Osteoblast (primary cell): Measurements from ENCODE around the gene PLXNA4. TPM values are rescaled to one million over a fixed set of nuclear protein-coding genes. Genes with fewer than 3 reads are reported as not detected.

Source experiments
- DNase-seq: peaks from one replicate; pipeline ENCODE4 v3.0.0; 2011; ENCODE audit warnings: low spot score, mixed read lengths; ENCODE audit not compliant: insufficient read length; ENCODE audit errors: missing footprints
- H2AFZ ChIP-seq: 2 replicates; pipeline ENCODE4 v1.6.0; 2011; ENCODE audit warnings: mild to moderate bottlenecking, low read length
- H3K27ac ChIP-seq: 2 replicates; pipeline ENCODE4 v1.5.1; 2011; ENCODE audit warnings: mild to moderate bottlenecking, low read depth, low read length, moderate library complexity
- H3K27me3 ChIP-seq: 2 replicates; pipeline ENCODE4 v1.6.0; 2012; ENCODE audit warnings: mild to moderate bottlenecking, control low read depth, inconsistent platforms, low read length, moderate library complexity; ENCODE audit not compliant: insufficient read depth
- H3K36me3 ChIP-seq: 2 replicates; pipeline ENCODE4 v1.5.1; 2011; ENCODE audit warnings: mild to moderate bottlenecking, low read length, control low read depth, moderate library complexity; ENCODE audit not compliant: insufficient read depth
- H3K4me1 ChIP-seq: 2 replicates; pipeline ENCODE4 v1.5.1; 2011; ENCODE audit warnings: mild to moderate bottlenecking, low read length, control low read depth, moderate library complexity; ENCODE audit not compliant: insufficient read depth
- H3K4me2 ChIP-seq: 2 replicates; pipeline ENCODE4 v1.6.0; 2011; ENCODE audit warnings: mild to moderate bottlenecking, low read length; ENCODE audit not compliant: insufficient read depth
- H3K4me3 ChIP-seq: fragments of 200-600 bp; sonication (generic); 3 replicates; pipeline ENCODE4 v1.5.1; 2012; ENCODE audit warnings: mild to moderate bottlenecking, low read length, inconsistent platforms; ENCODE audit not compliant: insufficient read depth
- H3K79me2 ChIP-seq: 2 replicates; pipeline ENCODE4 v1.6.0; 2012; ENCODE audit warnings: mild to moderate bottlenecking, low read length, control low read depth, inconsistent platforms; ENCODE audit not compliant: insufficient read depth
- H3K9me3 ChIP-seq: 2 replicates; pipeline ENCODE4 v1.5.1; 2011; ENCODE audit warnings: low read depth, low read length, control low read depth
- H4K20me1 ChIP-seq: 2 replicates; pipeline ENCODE4 v1.6.0; 2012; ENCODE audit warnings: mild to moderate bottlenecking, low read length, control low read depth; ENCODE audit not compliant: insufficient read depth
- total RNA-seq: library from RNA; depleted of rRNA; stranded (reverse); fragments of >200 nt; gene quantifications from 2 replicates; pipeline ENCODE4 v1.2.3, GENCODE V29; 2012
- TF ChIP-seq, protein P1 (sequence below): IDR thresholded peaks from 2 replicates; pipeline ENCODE4 v1.5.1; 2011; ENCODE audit warnings: mild to moderate bottlenecking, low read depth, low read length, moderate library complexity; ENCODE audit errors: extremely low read depth

Gene PLXNA4
- total RNA-seq, 1 donor = 4.3 TPM

DNA sequence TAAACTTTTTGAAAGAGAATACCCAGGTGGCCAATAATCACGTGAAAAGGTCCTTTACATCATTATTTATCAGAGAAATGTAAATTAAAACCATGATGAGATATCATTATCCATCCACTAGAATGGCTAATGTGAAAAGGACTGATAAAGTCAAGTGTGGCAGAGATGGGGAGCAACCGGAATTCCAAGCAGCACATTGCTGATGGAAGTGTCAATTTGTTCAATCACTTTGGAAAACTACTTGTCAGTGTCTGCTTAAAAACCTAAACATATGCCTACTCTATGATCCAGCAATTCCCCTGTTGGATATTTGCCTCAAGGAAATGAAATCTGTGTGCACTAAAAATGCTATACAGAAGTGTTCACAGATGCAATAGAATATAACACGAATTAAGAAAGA is 465.6 kb downstream of the PLXNA4 start:
- Histone ChIP-seq H3K79me2 (no peaks in the 10 kb centered on the region), H4K20me1 (no peaks in the 10 kb centered on the region), H3K27ac (no peak overlapping the region), H3K27me3 (peaks cover 18% of the 10 kb centered on the region), H3K4me1 (no peaks in the 10 kb centered on the region), H2AFZ (no peak overlapping the region), H3K4me3 (no peak overlapping the region), H3K4me2 (no peak overlapping the region), H3K9me3 (no peaks in the 10 kb centered on the region), H3K36me3 (no peaks in the 10 kb centered on the region)
- TF ChIP-seq, protein P1, sequence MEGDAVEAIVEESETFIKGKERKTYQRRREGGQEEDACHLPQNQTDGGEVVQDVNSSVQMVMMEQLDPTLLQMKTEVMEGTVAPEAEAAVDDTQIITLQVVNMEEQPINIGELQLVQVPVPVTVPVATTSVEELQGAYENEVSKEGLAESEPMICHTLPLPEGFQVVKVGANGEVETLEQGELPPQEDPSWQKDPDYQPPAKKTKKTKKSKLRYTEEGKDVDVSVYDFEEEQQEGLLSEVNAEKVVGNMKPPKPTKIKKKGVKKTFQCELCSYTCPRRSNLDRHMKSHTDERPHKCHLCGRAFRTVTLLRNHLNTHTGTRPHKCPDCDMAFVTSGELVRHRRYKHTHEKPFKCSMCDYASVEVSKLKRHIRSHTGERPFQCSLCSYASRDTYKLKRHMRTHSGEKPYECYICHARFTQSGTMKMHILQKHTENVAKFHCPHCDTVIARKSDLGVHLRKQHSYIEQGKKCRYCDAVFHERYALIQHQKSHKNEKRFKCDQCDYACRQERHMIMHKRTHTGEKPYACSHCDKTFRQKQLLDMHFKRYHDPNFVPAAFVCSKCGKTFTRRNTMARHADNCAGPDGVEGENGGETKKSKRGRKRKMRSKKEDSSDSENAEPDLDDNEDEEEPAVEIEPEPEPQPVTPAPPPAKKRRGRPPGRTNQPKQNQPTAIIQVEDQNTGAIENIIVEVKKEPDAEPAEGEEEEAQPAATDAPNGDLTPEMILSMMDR = no peak
- no peak for DNase-seq

DNA sequence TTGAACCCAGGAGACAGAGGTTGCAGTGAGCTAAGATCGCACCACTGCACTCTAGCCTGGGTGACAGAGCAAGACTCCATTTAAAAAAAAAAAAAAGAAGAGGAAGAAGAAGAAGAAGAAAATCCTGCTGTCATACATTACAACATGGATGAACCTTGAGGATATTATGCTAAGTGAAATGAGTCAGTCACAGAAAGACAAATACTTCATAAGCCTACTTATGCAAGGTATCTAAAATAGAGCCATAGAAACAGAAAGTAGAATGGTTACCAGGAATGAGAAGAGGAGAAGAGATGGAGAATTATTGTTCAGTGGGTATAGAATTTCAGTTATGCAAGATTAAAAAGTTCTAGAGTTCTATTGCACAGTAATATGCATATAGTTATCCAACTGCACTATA is 466.5 kb downstream of the PLXNA4 start:
- no peaks in the 10 kb centered on the region for H3K4me1 ChIP-seq
- no peaks in the 10 kb centered on the region for H4K20me1 ChIP-seq
- DNase-seq = no peak
- no peaks in the 10 kb centered on the region for H3K9me3 ChIP-seq
- H3K27me3 ChIP-seq = peaks cover 18% of the 10 kb centered on the region
- H3K4me3 ChIP-seq = no peak overlapping the region
- H3K27ac ChIP-seq = no peak overlapping the region
- TF ChIP-seq, protein P1 = no peak
- no peaks in the 10 kb centered on the region for H3K36me3 ChIP-seq
- H3K79me2 ChIP-seq = no peaks in the 10 kb centered on the region
- no peak overlapping the region for H2AFZ ChIP-seq
- no peak overlapping the region for H3K4me2 ChIP-seq

DNA sequence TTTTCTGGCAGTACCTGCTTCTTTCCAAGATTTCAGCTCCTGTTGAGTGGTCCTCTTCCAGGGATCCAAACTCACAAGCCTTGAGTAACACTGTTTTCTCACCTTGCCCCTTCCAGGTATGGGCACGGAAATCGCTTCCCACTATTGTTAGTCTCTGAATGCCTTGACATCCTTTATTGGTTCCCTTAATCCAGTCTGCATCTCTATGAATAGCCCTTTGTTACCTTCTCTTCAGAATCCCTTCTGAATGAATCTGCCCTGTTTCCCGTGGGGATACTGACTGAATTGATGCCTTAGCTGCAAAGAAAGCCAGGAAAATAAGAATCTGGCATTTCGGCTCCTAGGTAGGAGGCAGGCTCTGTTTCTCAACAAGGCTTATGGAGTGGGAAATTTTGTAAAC is 467.7 kb downstream of the PLXNA4 start:
- TF ChIP-seq, protein P1 = no peak
- Histone ChIP-seq H3K4me1 (no peaks in the 10 kb centered on the region), H3K79me2 (no peaks in the 10 kb centered on the region)

DNA sequence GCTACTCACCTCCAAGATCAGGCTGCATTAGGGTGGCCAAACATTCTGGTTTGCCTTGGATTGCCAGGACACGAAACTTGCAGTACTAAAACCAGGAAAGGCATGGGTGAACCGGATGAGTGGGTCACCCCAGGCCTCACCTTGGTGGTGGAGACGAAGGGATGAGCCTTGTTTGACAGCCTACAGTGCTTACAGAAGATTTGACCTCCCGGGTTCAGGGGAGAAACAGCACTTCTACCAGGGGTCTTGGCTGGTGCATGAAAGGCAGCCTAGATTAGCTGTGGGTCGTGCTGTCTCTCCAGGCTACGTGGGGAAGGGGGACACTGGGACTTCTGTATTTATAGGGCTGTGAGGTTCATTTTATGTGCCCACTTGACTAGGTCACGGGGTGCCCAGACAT is 469.8 kb downstream of the PLXNA4 start:
- no peak overlapping the region for H2AFZ ChIP-seq
- H3K79me2 ChIP-seq = no peaks in the 10 kb centered on the region
- no peaks in the 10 kb centered on the region for H3K4me1 ChIP-seq
- H3K27me3 ChIP-seq = peaks cover 20% of the 10 kb centered on the region
- no peaks in the 10 kb centered on the region for H4K20me1 ChIP-seq
- DNase-seq = no peak
- no peaks in the 10 kb centered on the region for H3K36me3 ChIP-seq
- no peak overlapping the region for H3K27ac ChIP-seq
- TF ChIP-seq, protein P1 = no peak
- H3K9me3 ChIP-seq = no peaks in the 10 kb centered on the region
- no peak overlapping the region for H3K4me2 ChIP-seq
- no peak overlapping the region for H3K4me3 ChIP-seq

More for the DNA sequence above, 467.7 kb downstream of the PLXNA4 start:
- no peak overlapping the region for H3K4me2 ChIP-seq
- no peak overlapping the region for H2AFZ ChIP-seq
- no peaks in the 10 kb centered on the region for H4K20me1 ChIP-seq
- H3K9me3 ChIP-seq = no peaks in the 10 kb centered on the region
- no peak overlapping the region for H3K4me3 ChIP-seq
- H3K27me3 ChIP-seq = peaks cover 18% of the 10 kb centered on the region
- no peak for DNase-seq
- H3K36me3 ChIP-seq = no peaks in the 10 kb centered on the region
- no peak overlapping the region for H3K27ac ChIP-seq
